Fibroblast of pulmonary artery (primary cell): ENCODE measurements around the gene HDAC9.

Experiments
- DNase-seq: peaks from one replicate; pipeline ENCODE4 v3.0.0-alpha.2; 2010; ENCODE audit warnings: low read depth
- H3K4me3 ChIP-seq: replicated peaks from 2 replicates; pipeline ENCODE4 v1.5.1; 2011; ENCODE audit warnings: low read depth, mild to moderate bottlenecking, control low read depth, low read length, moderate library complexity
- CTCF ChIP-seq: IDR thresholded peaks from 2 replicates; pipeline ENCODE4 v1.5.1; 2011; ENCODE audit warnings: mild to moderate bottlenecking, control low read depth, low read length, inconsistent platforms; ENCODE audit errors: missing control alignments

The HDAC9 gene

GRCh38 chr7:18570441-18570840, 74.9 kb downstream of the HDAC9 start:
- no peak for DNase-seq
- no peak overlapping the region for H3K4me3 ChIP-seq
- TF ChIP-seq CTCF, result no peak

- peak; percentile 58 for TF ChIP-seq CTCF
- no peak overlapping the region for H3K4me3 ChIP-seq
- DNase-seq, result peak; percentile 74
Observed at GRCh38 chr7:18570890-18571478, 75.4 kb downstream of the HDAC9 start.

GRCh38 chr7:18572154-18572553, 76.6 kb downstream of the HDAC9 start:
- no peak overlapping the region for H3K4me3 ChIP-seq
- TF ChIP-seq CTCF, result no peak
- DNase-seq, result no peak

GRCh38 chr7:18572885-18573284, 77.3 kb downstream of the HDAC9 start:
- DNase-seq, result no peak
- no peak for TF ChIP-seq CTCF
- H3K4me3 ChIP-seq, result no peak overlapping the region

GRCh38 chr7:18573410-18574234, 78.1 kb downstream of the HDAC9 start:
- H3K4me3 ChIP-seq, result no peak overlapping the region
- TF ChIP-seq CTCF, result no peak
- no peak for DNase-seq

GRCh38 chr7:18574235-18574540, 78.6 kb downstream of the HDAC9 start:
- DNase-seq, result no peak
- no peak for TF ChIP-seq CTCF
- no peak overlapping the region for H3K4me3 ChIP-seq

- no peak for DNase-seq
- no peak overlapping the region for H3K4me3 ChIP-seq
- no peak for TF ChIP-seq CTCF
Observed at GRCh38 chr7:18574676-18575075, 79.1 kb downstream of the HDAC9 start.
